ENCODE results near the gene APBA3. TPM values are rescaled to one million over a fixed set of nuclear protein-coding genes. Genes with fewer than 3 reads are reported as not detected.

Gene APBA3
- total RNA-seq = 10 to 100 TPM; 34.4 to 48.3 TPM
- polyA plus RNA-seq (ENCODE audit: insufficient read depth, low read depth, low replicate concordance) = 12.0 TPM
- long read RNA-seq, donor 1, partial matches to known transcripts = 0 of 3 reads
- long read RNA-seq, donor 1, other reads (novel, unspliced or antisense) = 0 of 3 reads
- long read RNA-seq, donor 2, partial matches to known transcripts = 0 of 1 reads
- long read RNA-seq, donor 2, other reads (novel, unspliced or antisense) = 0 of 1 reads

GRCh38 chr19:3761382-3762129, at the start of gene APBA3:
APBA3 (minus strand) TSS chr19:3761692; CDS start chr19:3760264, 1,428 bp downstream.
- no peaks in the 10 kb centered on the region for H3K36me3 ChIP-seq (ENCODE audit: low read depth, missing control alignments)
- no peaks in the 10 kb centered on the region for H3K27me3 ChIP-seq
- TF ChIP-seq CTCF (IDR thresholded peaks at IDR 0.05) = peak; percentile 80 to 89 (median 85)
- TF ChIP-seq POLR2A (IDR thresholded peaks at IDR 0.05) = no peak
- DNase-seq = peak; percentile 94
- 5 to 6% methylated on average over 15 to 45 of the region's 45 CpGs for WGBS, 2 donors
- peak within 1 kb of the TSS; percentile 98 for H3K27ac ChIP-seq
- no peaks in the 10 kb centered on the region for H3K9me3 ChIP-seq
- H3K4me1 ChIP-seq = peaks cover 9% of the 10 kb centered on the region
- H3K4me3 ChIP-seq = peak within 1 kb of the TSS; percentile 84 to 86
- intact Hi-C loops (cut with DNase I; ENCODE audit: low total_unique reads) = no loop called here

- H3K27me3 ChIP-seq = no peaks in the 10 kb centered on the region
- DNase-seq = no peak
- intact Hi-C loops (cut with DNase I; ENCODE audit: low total_unique reads) = no loop called here
- no peaks in the 10 kb centered on the region for H3K4me1 ChIP-seq
- 75 to 82% methylated on average over 18 to 29 of the region's 38 CpGs for WGBS, 2 donors
- no peak overlapping the region for H3K27ac ChIP-seq
- H3K36me3 ChIP-seq (ENCODE audit: low read depth, missing control alignments) = no peaks in the 10 kb centered on the region
- no peaks in the 10 kb centered on the region for H3K9me3 ChIP-seq
- no peak overlapping the region for H3K4me3 ChIP-seq
- TF ChIP-seq CTCF (IDR thresholded peaks at IDR 0.05) = no peak
- no peak for TF ChIP-seq POLR2A (IDR thresholded peaks at IDR 0.05)
Measured at GRCh38 chr19:3810708-3811355, 49.3 kb upstream of the APBA3 start.

GRCh38 chr19:3809881-3810707, 48.6 kb upstream of the APBA3 start:
- no peaks in the 10 kb centered on the region for H3K9me3 ChIP-seq
- H3K36me3 ChIP-seq (ENCODE audit: low read depth, missing control alignments) = no peaks in the 10 kb centered on the region
- intact Hi-C loops (cut with DNase I; ENCODE audit: low total_unique reads) = no loop called here
- H3K4me1 ChIP-seq = no peaks in the 10 kb centered on the region
- WGBS, 2 donors = 76 to 87% methylated on average over 15 to 26 of the region's 26 CpGs
- no peaks in the 10 kb centered on the region for H3K27me3 ChIP-seq
- DNase-seq = no peak
- H3K4me3 ChIP-seq = no peak overlapping the region
- no peak overlapping the region for H3K27ac ChIP-seq
- TF ChIP-seq CTCF (IDR thresholded peaks at IDR 0.05) (no peak), POLR2A (IDR thresholded peaks at IDR 0.05) (no peak)

- H3K9me3 ChIP-seq = no peaks in the 10 kb centered on the region
Measured at GRCh38 chr19:3808420-3809143, 47.1 kb upstream of the APBA3 start.

More at GRCh38 chr19:3808420-3809143, 47.1 kb upstream of the APBA3 start:
- no peak for DNase-seq
- no peaks in the 10 kb centered on the region for H3K27me3 ChIP-seq
- H3K4me3 ChIP-seq = no peak overlapping the region
- no peak overlapping the region for H3K27ac ChIP-seq
- WGBS, 2 donors = 83 to 86% methylated on average over 8 to 33 of the region's 33 CpGs
- intact Hi-C loops (cut with DNase I; ENCODE audit: low total_unique reads) = no loop called here
- no peaks in the 10 kb centered on the region for H3K36me3 ChIP-seq (ENCODE audit: low read depth, missing control alignments)
- TF ChIP-seq CTCF (IDR thresholded peaks at IDR 0.05) (no peak), POLR2A (IDR thresholded peaks at IDR 0.05) (no peak)
- H3K4me1 ChIP-seq = no peaks in the 10 kb centered on the region

All from testis (tissue), 5 donors.